ENCODE measurements around the gene SYVN1. TPM values are rescaled to one million over a fixed set of nuclear protein-coding genes. Genes with fewer than 3 reads are reported as not detected.

SYVN1 gene
- total RNA-seq, 1 donor from 2014 or later: 14.8 TPM

- peak within 1 kb of the TSS; percentile 81 for H3K4me3 ChIP-seq (ENCODE audit: low read depth, low read length)
Measured at GRCh38 chr11:65083834-65084597, 50.3 kb downstream of the SYVN1 start, which contains the start of the genes CDCA5 and ZFPL1. TSS of gene CDCA5 (minus strand) at chr11:65084040. CDS start at chr11:65083978, 62 bp downstream. TSS of gene ZFPL1 (plus strand) at chr11:65084222. CDS start at chr11:65084699, 477 bp downstream.

GRCh38 chr11:65083134-65083833 is 51.0 kb downstream of the SYVN1 start:
- TF ChIP-seq CTCF (conservative IDR thresholded peaks at IDR 0.05; ENCODE audit: low read depth, low read length): no peak
- peak overlapping the region; percentile 81 for H3K4me3 ChIP-seq (ENCODE audit: low read depth, low read length)
- DNase-seq (ENCODE audit: low read depth): no peak

More at GRCh38 chr11:65083834-65084597, 50.3 kb downstream of the SYVN1 start, which contains the start of the genes CDCA5 and ZFPL1:
- no peak for TF ChIP-seq CTCF (conservative IDR thresholded peaks at IDR 0.05; ENCODE audit: low read depth, low read length)
- peak; percentile 54 for DNase-seq (ENCODE audit: low read depth)

DNA sequence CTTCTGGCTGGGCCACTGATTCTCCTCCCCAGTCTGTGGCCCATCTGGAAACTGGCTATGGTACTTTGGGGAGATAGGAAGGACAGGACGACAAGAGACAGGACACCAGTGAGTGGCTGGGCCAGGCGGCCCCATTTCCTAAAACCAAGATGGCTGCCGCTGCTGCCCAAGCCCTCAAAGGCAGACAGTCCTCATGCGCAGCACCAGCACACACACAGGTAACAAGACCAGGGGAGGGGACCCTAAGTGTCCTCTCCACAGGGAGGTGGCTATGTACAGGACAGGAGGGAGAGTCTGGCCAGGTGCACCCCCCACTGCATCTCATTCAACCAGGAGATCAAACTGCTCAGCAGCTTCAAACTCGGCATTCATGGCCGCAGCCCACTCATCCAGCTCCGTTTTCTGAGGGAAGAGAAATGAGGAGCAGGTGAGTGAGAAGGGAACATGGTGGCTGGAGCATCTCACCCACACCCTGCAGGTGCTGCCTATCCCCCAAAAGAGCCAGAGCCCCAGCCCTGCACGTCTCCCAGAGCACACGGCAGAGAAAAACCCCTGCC is 55.5 kb downstream of the SYVN1 start:
- no peak for DNase-seq (ENCODE audit: low read depth)
- TF ChIP-seq CTCF (conservative IDR thresholded peaks at IDR 0.05; ENCODE audit: low read depth, low read length): no peak
- no peak overlapping the region for H3K4me3 ChIP-seq (ENCODE audit: low read depth, low read length)

DNA sequence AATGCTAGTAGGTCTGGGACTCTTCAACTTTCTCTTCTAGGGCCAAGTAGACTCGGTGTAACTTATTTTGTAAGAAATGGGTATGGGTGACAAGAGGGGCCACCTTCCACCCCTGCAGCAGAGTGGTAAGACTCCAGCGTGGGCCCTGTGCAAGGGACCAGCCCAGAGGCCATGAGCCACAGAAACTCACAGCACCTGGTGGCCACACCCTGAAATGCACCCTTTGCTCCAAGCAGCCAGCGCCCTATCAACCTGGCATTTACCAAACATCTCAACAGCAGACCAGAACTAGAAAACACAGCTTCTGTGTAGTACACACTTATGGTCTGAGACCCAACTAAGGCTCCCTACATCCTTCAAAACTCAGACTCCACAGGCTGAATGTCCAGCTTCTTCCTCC is 56.2 kb downstream of the SYVN1 start:
- TF ChIP-seq CTCF (conservative IDR thresholded peaks at IDR 0.05; ENCODE audit: low read depth, low read length): peak; percentile 70

DNA sequence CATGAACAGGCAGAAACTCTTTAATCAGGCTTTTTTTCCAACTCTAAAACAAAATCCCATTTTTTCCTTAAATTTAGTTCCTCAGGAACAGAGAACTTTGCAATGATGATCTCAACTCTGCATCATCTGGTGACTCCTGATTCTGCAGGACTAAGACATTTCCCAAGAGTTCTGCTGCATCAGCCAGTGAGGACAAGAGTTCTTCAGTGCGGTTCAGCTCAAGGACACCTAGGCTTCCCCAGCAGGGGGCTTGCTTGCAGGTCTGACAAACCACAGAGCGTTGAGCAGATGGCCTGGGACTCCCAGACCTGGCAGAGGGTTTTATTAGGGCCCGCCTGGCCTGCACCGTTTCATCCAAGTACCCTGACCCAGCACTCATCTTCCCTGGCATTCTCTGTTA is 56.9 kb downstream of the SYVN1 start:
- no peak for TF ChIP-seq CTCF (conservative IDR thresholded peaks at IDR 0.05; ENCODE audit: low read depth, low read length)
- H3K4me3 ChIP-seq (ENCODE audit: low read depth, low read length): no peak overlapping the region
- DNase-seq (ENCODE audit: low read depth): no peak

More for the DNA sequence above, 56.2 kb downstream of the SYVN1 start:
- DNase-seq (ENCODE audit: low read depth): no peak
- H3K4me3 ChIP-seq (ENCODE audit: low read depth, low read length): no peak overlapping the region

Other genes with a start within 250 kb of the SYVN1 start
- 22.4 and 25.8 TPM in 2 replicates for gene ATG2A, start 217.3 kb downstream of the SYVN1 start, total RNA-seq
- 16.8 and 32.9 TPM in 2 replicates for gene PPP2R5B, start 209.8 kb downstream of the SYVN1 start, total RNA-seq
- not detected in 2 replicates for gene GPHA2, start 198.6 kb downstream of the SYVN1 start, total RNA-seq
- not detected in 2 replicates for gene MAJIN, start 162.4 kb downstream of the SYVN1 start, total RNA-seq
- gene BATF2, start 137.5 kb downstream of the SYVN1 start, total RNA-seq: 0.35 and 1.1 TPM in 2 replicates
- 151 and 169 TPM in 2 replicates for gene ARL2, start 120.4 kb downstream of the SYVN1 start, total RNA-seq
- gene SNX15, start 107.1 kb downstream of the SYVN1 start, total RNA-seq: 16.5 and 18.5 TPM in 2 replicates
- gene SAC3D1, start 93.3 kb downstream of the SYVN1 start, total RNA-seq: 49.0 and 50.6 TPM in 2 replicates
- 14.7 and 27.9 TPM in 2 replicates for gene NAALADL1, start 76.0 kb downstream of the SYVN1 start, total RNA-seq
- 32.0 and 45.4 TPM in 2 replicates for gene CDCA5, start 50.5 kb downstream of the SYVN1 start, total RNA-seq
- gene ZFPL1, start 50.3 kb downstream of the SYVN1 start, total RNA-seq: 59.0 and 61.1 TPM in 2 replicates
- gene VPS51, start 38.3 kb downstream of the SYVN1 start, total RNA-seq: 227 and 342 TPM in 2 replicates
- gene TM7SF2, start 22.6 kb downstream of the SYVN1 start, total RNA-seq: 32.9 and 52.5 TPM in 2 replicates
- gene ZNHIT2, start 16.8 kb downstream of the SYVN1 start, total RNA-seq: 31.9 and 37.1 TPM in 2 replicates
- gene FAU, start 12.4 kb downstream of the SYVN1 start, total RNA-seq: 535 and 1,041 TPM in 2 replicates
- gene MRPL49, start 12.2 kb downstream of the SYVN1 start, total RNA-seq: 77.5 and 126 TPM in 2 replicates
- gene SPDYC, start 35.7 kb upstream of the SYVN1 start, total RNA-seq: not detected in 2 replicates
- gene CAPN1, start 47.4 kb upstream of the SYVN1 start, total RNA-seq: 256 and 360 TPM in 2 replicates
- gene POLA2, start 127.4 kb upstream of the SYVN1 start, total RNA-seq: 30.2 and 42.9 TPM in 2 replicates
- 18.6 and 23.1 TPM in 2 replicates for gene CDC42EP2, start 180.3 kb upstream of the SYVN1 start, total RNA-seq
- gene DPF2, start 199.3 kb upstream of the SYVN1 start, total RNA-seq: 34.9 and 44.1 TPM in 2 replicates
- gene TIGD3, start 220.2 kb upstream of the SYVN1 start, total RNA-seq: 0.75 and 1.2 TPM in 2 replicates
- gene SLC25A45, start 248.1 kb upstream of the SYVN1 start, total RNA-seq: 0.29 and 1.2 TPM in 2 replicates